Ascending aorta (tissue), 2 donors: ENCODE measurements around the gene FUT7. TPM values are rescaled to one million over a fixed set of nuclear protein-coding genes. Genes with fewer than 3 reads are reported as not detected.
A peak's percentile ranks its signal among the peaks of the same experiment; 100 is the strongest.

Experiments used
- DNase-seq, 2 donors: peaks; one replicate each; pipeline ENCODE4 v3.0.0-alpha.2; 2019; ENCODE audit warnings: low spot score in 2 of 2
- H3K27ac ChIP-seq, 2 donors: fragments of 200-600 bp; sonication (generic); one replicate each; pipeline ENCODE4 v1.5.1; 2016 to 2017; ENCODE audit warnings: mild to moderate bottlenecking in 1 of 2
- H3K27me3 ChIP-seq: fragments of 200-600 bp; sonication (generic); one replicate; pipeline ENCODE4 v1.5.1; 2017
- H3K36me3 ChIP-seq, 2 donors: fragments of 200-600 bp; sonication (generic); one replicate each; pipeline ENCODE4 v1.5.1; 2016
- H3K4me1 ChIP-seq, 2 donors: fragments of 200-600 bp; sonication (generic); one replicate each; pipeline ENCODE4 v1.5.1; 2016 to 2017; ENCODE audit warnings: mild to moderate bottlenecking in 1 of 2
- H3K4me3 ChIP-seq, 2 donors: fragments of 200-600 bp; sonication (generic); one replicate each; pipeline ENCODE4 v1.5.1; 2016 to 2017; ENCODE audit warnings: mild to moderate bottlenecking in 1 of 2
- H3K9me3 ChIP-seq, 2 donors: fragments of 200-600 bp; sonication (generic); one replicate each; pipeline ENCODE4 v1.5.1; 2016
- CTCF ChIP-seq, 3 experiments: fragments of 200-600 bp in 2 of 3; fragments of 450-650 bp in 1 of 3; sonication (generic) in 2 of 3; IDR thresholded peaks; one replicate each; pipeline ENCODE4 v1.5.1; 2016 to 2019; ENCODE audit warnings: antibody characterized with exemption in 3 of 3, mild to moderate bottlenecking in 1 of 3, moderate library complexity in 1 of 3
- intact Hi-C: fragments of 100-400 bp; cut with DNase I; formaldehyde crosslinking; loops from one replicate; pipeline ENCODE4 v1.15.1; 2023
- total RNA-seq: library from RNA; depleted of rRNA; stranded (reverse); fragments of >200 nt; gene quantifications from one replicate; pipeline ENCODE4 v1.1.0, GENCODE V29; 2016

Gene FUT7
- total RNA-seq, 1 donor from 2014 or later = not detected

GRCh38 chr9:137038916-137039315, 7.0 kb upstream of the FUT7 start:
- Histone ChIP-seq H3K36me3 (peaks cover 18 to 27% of the 10 kb centered on the region in 2 donors), H3K4me1 (peaks cover 0 to 7% of the 10 kb centered on the region in 2 donors), H3K27ac (no peak overlapping the region), H3K9me3 (no peaks in the 10 kb centered on the region), H3K27me3 (no peaks in the 10 kb centered on the region), H3K4me3 (no peak overlapping the region)
- no peak for TF ChIP-seq CTCF (IDR thresholded peaks at IDR 0.05)
- no peak for DNase-seq
- intact Hi-C loops = no loop called here

DNA sequence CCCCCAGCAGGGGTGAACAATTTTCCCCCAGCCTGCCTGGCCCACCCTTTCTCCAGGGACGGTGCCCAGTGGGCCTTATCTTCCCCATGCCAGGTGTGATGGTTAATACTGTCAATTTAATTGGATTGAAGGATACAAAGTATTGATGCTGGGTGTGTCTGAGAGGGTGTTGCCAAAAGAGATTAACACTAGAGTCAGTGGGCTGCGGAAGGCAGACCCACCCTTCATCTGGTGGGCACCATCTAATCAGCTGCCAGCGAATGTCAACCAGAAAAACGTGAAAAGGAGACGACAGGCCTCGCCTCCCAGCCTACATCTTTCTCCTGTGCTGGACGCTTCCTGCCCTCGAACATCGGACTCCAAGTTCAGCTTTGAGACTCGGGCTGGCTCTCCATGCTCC, 5.6 kb upstream of the FUT7 start:
- Histone ChIP-seq H3K36me3 (peaks cover 18 to 27% of the 10 kb centered on the region in 2 donors), H3K9me3 (no peaks in the 10 kb centered on the region), H3K27me3 (no peaks in the 10 kb centered on the region), H3K27ac (no peak overlapping the region), H3K4me1 (peaks cover 0 to 7% of the 10 kb centered on the region in 2 donors), H3K4me3 (no peak overlapping the region)
- intact Hi-C loops = no loop called here
- no peak for TF ChIP-seq CTCF (IDR thresholded peaks at IDR 0.05)
- no peak for DNase-seq

- peaks cover 0 to 7% of the 10 kb centered on the region in 2 donors for H3K4me1 ChIP-seq
- no peak overlapping the region for H3K4me3 ChIP-seq
- no peaks in the 10 kb centered on the region for H3K27me3 ChIP-seq
- H3K9me3 ChIP-seq = no peaks in the 10 kb centered on the region
- H3K36me3 ChIP-seq = peaks cover 18 to 27% of the 10 kb centered on the region in 2 donors
- no peak for TF ChIP-seq CTCF (IDR thresholded peaks at IDR 0.05)
- H3K27ac ChIP-seq = no peak overlapping the region
- DNase-seq = no peak
- intact Hi-C loops = no loop called here
Measured at GRCh38 chr9:137037035-137037434, 5.1 kb upstream of the FUT7 start.

DNA sequence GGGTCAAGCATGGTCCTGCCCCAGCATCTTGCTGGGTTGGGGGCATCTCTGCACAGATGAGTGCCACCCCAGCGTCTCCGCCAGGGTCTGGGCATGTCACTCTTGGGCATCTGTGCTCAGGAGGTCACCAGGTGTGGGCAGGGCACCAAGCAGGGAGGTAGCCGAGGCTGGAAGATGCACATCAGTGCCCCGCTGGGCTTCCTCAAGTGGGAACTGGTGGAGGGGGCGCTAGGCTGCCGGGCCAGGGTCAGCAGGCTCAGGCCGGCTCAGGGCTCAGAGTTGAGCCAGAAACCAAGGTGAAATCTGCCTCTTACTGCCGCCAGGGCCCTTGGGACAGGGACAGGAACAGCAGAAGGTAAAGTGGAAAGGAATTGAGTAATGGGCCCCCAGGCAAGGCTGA, 4.0 kb upstream of the FUT7 start:
- H3K4me3 ChIP-seq = no peak overlapping the region
- H3K27ac ChIP-seq = no peak overlapping the region
- intact Hi-C loops = loop anchor here (1.0 kb wide), 1 partner anchor 249 kb away; no protein-coding TSS in a partner anchor
- peaks cover 0 to 7% of the 10 kb centered on the region in 2 donors for H3K4me1 ChIP-seq
- H3K36me3 ChIP-seq = peaks cover 18 to 24% of the 10 kb centered on the region in 2 donors
- DNase-seq = no peak
- no peak for TF ChIP-seq CTCF (IDR thresholded peaks at IDR 0.05)
- H3K9me3 ChIP-seq = no peaks in the 10 kb centered on the region
- H3K27me3 ChIP-seq = no peaks in the 10 kb centered on the region

GRCh38 chr9:137035507-137035834, 3.6 kb upstream of the FUT7 start:
- H3K9me3 ChIP-seq = no peaks in the 10 kb centered on the region
- H3K36me3 ChIP-seq = peaks cover 15 to 19% of the 10 kb centered on the region in 2 donors
- intact Hi-C loops = loop anchor here (1.0 kb wide), 1 partner anchor 248 kb away; no protein-coding TSS in a partner anchor
- H3K27me3 ChIP-seq = no peaks in the 10 kb centered on the region
- peaks cover 0 to 7% of the 10 kb centered on the region in 2 donors for H3K4me1 ChIP-seq
- TF ChIP-seq CTCF (IDR thresholded peaks at IDR 0.05) = peak in 1 of 3 experiments; percentile 4
- H3K27ac ChIP-seq = no peak overlapping the region
- DNase-seq = no peak
- no peak overlapping the region for H3K4me3 ChIP-seq
